Measurements from ENCODE around the gene LTBP4.

The LTBP4 gene

DNA sequence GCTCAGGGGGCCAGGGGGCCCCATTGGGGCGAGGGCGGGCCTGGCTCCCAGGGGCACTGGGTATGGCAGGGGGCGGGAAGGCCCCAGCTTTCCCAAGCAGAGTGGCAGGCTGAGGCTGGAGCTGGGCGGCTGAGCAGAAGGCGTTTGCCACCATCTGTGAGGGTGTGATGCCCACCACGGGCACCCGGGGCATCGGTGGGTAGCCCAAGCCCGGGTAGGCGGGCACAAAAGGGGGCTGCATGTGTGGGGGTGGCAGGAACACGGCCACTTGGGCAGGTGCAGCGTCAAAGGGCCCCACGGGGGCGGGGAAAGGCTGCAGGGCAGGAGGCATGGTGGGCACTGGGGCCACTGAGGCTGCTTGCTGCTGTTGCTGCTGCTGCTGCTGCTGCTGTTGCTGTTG is 66.4 kb downstream of the LTBP4 start:
- no peak for DNase-seq

DNA sequence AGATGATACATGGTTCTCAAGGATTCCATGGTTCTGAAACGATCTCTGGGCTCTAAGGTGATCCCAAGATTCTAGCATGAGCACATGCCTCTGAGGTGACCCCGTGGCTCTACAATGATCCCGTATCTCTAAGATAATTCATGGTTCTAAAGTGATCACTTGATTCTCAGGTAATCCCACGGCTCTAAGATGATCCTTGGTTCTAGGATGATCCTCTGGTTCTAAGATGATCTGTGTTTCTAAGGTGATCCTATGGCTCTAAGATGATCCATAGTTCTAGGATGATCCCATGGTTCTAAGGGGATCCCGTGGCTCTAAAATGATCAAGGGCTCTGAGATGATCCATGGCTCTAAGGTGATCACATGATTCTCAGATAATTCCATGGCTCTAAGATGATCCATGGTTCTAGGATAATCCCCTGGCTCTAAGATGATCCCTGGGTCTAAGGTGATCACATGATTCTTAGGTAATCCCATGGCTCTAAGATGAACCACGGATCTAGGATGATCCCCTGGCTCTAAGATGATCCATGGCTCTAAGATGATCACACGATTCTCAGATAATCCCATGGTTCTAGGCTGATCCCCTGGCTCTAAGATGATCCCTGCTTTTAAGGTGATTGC is 67.9 kb downstream of the LTBP4 start:
- DNase-seq, result no peak

DNA sequence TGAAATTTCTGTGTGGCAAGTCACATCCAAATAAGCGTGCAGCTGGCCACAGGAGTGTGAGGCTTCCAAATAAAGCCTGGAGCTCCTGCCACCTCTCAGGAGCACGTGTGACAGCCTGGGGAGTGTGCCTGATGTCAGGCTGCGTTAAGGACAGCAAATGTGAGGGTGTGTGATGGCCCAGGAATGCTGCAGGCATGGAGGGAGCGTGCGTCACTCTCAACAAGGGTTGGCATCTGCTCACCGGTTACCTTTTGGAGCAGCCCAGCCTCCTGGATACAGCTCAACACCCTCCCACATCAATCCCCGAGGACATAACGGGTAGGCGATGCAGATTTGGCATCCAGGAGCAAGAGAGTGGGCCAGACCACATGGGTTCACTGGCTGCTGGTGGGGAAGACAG is 70.2 kb downstream of the LTBP4 start:
- no peak for DNase-seq

DNA sequence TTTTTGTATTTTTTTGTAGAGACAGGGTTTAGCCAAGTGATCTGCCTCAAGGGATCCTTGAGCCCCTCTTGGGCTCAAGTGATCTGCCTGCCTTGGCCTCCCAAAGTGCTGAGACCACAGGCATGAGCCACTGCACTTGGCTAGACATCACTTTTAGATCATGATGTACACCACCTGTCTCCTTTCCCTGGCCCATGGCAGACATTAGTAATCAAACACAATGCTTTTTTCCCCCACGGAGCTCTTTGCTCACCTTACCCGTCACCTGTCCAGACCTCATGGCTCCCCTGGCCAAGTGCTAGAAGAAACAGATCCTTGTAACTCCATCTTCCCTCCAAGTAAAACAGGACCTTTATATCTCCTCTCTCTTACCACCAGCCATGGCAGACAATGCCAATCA is 70.9 kb downstream of the LTBP4 start:
- no peak for DNase-seq

DNA sequence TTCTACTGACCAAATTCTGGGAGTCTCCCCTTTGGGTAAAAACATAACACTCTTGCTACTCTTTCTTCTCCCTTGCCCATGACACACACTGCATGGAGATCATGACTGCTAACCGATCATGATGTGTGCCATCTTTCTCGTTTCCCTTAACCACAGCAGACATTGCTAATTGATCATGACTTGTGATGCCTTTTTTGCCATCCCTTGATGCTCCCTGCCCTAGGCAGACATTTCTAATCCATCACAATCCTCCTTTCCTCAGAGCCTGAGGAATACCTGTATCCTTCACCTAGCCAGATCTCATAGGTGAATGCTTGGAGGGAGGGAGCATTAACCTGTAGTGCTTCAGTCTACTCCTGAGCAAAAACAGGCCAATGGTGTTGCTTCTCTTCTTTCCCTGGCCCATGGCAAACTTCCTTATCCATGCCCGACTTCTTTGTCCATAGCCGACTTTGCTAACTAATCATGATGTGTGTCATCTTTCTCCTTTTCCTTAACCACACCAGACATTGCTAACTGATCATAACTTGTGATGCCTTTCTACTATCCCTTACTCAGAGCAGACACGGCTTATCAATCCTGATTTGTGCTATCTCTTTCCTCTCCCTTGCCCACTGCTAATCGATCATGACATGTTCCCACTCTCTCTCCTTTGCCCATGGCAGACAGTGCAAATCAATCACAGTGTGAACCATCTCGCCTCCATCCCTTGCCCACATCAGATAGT is 71.6 kb downstream of the LTBP4 start:
- no peak for DNase-seq

DNA sequence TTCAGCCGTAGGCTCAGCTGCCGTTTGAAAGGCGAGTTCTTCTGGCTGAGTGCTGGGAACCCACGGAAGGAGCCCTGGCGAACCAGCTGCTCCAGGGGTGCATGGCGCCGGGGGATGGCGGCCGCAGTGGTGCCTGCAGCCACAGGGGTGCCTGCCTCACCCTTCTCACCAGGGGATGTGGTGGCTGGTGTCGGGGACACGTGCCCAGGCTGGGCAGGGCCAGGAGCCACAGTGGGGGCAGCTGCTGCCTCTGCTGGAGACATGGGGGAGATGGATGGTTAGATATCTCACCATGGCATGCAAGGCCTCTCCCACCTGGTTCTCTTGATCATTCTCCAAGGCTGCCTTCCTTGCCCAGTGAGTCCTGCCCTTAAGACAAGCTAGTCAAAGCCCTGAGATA is 72.2 kb downstream of the LTBP4 start:
- DNase-seq, result no peak

DNA sequence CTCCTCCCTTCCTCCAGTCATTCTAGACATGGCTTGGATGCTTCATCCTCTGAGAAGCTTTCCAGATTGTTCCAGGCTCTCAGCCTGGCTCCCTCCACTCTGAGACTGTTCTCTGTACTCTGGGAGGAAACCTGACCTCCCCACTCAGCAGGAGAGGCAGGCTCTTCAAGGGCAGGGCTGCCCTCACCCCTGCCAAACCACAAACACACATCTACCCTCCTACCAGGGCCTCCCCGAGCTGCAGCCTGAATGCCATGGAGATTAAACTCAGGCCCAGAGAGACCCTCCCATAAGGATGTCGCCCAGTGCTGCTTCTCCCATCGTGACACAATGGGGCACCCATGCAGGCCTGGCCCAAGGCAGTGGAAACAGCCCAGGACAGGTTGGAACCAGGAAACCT is 73.1 kb downstream of the LTBP4 start:
- peak in 1 of 3 experiments; percentile 53 for DNase-seq

DNA sequence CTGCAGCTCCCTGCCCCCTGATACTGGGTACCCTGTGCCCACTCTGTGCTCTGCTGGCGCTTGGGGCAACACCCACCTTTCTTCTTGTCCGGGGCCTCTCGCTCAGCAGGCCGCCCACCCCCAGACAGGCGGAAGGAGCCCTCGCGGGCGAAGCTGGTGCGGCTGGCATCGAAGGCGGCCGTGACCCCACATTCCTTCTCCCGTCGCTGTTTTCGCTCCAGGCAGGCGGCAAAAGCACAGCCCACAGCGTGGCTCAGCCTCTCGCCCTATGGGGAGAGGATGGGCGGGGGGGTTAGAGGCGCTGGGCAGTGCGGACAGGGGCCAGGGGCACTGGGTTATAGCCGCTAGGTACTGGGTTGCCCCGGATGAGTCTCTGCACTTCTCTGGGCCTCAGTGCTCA is 76.0 kb downstream of the LTBP4 start:
- no peak for DNase-seq
